ENCODE data around the gene KRT32. TPM values are rescaled to one million over a fixed set of nuclear protein-coding genes. Genes with fewer than 3 reads are reported as not detected.

The KRT32 gene
- total RNA-seq, 4 donors from 2014 or later = not detected

GRCh38 chr17:41500131-41500911 is 33.1 kb upstream of the KRT32 start:
- no peak for TF ChIP-seq CTCF (IDR thresholded peaks at IDR 0.05)
- ATAC-seq (ENCODE audit: low FRiP score) = peak; percentile 41
- no peak for DNase-seq (ENCODE audit: low spot score)

- no peak for TF ChIP-seq CTCF (IDR thresholded peaks at IDR 0.05)
- DNase-seq (ENCODE audit: low spot score) (no peak), ATAC-seq (ENCODE audit: low FRiP score) (no peak)
Measured at GRCh38 chr17:41499714-41500113, 32.5 kb upstream of the KRT32 start.

- ATAC-seq (ENCODE audit: low FRiP score) (no peak), DNase-seq (ENCODE audit: low spot score) (no peak)
- no peak for TF ChIP-seq CTCF (IDR thresholded peaks at IDR 0.05)
Measured at GRCh38 chr17:41498276-41498675, 31.1 kb upstream of the KRT32 start.

- TF ChIP-seq CTCF (IDR thresholded peaks at IDR 0.05) = no peak
Measured at GRCh38 chr17:41496803-41497484, 29.8 kb upstream of the KRT32 start.

GRCh38 chr17:41494524-41494923 is 27.3 kb upstream of the KRT32 start:
- ATAC-seq (ENCODE audit: low FRiP score) (no peak), DNase-seq (ENCODE audit: low spot score) (no peak)
- TF ChIP-seq CTCF (IDR thresholded peaks at IDR 0.05) = no peak

More at GRCh38 chr17:41496803-41497484, 29.8 kb upstream of the KRT32 start:
- DNase-seq (ENCODE audit: low spot score) (no peak), ATAC-seq (ENCODE audit: low FRiP score) (peak; percentile 75)

- no peak for ATAC-seq (ENCODE audit: low FRiP score)
- no peak for TF ChIP-seq CTCF (IDR thresholded peaks at IDR 0.05)
- DNase-seq (ENCODE audit: low spot score) = no peak
Measured at GRCh38 chr17:41492771-41493170, 25.6 kb upstream of the KRT32 start.

GRCh38 chr17:41492351-41492750 is 25.2 kb upstream of the KRT32 start:
- no peak for TF ChIP-seq CTCF (IDR thresholded peaks at IDR 0.05)
- ATAC-seq (ENCODE audit: low FRiP score) (no peak), DNase-seq (ENCODE audit: low spot score) (no peak)

Data from omental fat pad (tissue), 4 donors.